ENCODE measurements around the gene FHIT.

Gene FHIT

DNA sequence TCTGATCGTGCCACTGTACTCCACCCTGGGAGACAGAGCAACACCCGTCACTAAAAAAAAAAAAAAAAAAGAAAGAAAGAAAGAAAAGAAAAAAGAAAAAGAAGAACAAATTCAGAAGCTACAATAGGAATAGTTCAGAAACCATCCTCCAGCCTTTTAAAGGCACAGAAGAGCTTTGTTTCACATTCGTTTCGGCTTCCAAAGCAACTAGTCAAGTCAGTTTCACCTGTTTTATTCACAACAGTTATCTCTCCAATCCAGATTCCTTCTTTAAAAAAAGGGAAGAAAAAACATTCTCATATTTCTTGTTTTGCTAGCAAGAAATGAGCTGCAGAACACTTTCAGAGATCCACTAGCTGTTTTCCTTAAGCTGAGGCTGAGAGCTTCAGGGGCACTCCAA lies 1433.7 kb downstream of the FHIT start:
- no peak for DNase-seq (ENCODE audit: low spot score)
- TF ChIP-seq, protein P1, sequence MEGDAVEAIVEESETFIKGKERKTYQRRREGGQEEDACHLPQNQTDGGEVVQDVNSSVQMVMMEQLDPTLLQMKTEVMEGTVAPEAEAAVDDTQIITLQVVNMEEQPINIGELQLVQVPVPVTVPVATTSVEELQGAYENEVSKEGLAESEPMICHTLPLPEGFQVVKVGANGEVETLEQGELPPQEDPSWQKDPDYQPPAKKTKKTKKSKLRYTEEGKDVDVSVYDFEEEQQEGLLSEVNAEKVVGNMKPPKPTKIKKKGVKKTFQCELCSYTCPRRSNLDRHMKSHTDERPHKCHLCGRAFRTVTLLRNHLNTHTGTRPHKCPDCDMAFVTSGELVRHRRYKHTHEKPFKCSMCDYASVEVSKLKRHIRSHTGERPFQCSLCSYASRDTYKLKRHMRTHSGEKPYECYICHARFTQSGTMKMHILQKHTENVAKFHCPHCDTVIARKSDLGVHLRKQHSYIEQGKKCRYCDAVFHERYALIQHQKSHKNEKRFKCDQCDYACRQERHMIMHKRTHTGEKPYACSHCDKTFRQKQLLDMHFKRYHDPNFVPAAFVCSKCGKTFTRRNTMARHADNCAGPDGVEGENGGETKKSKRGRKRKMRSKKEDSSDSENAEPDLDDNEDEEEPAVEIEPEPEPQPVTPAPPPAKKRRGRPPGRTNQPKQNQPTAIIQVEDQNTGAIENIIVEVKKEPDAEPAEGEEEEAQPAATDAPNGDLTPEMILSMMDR (IDR thresholded peaks at IDR 0.05; ENCODE audit: borderline replicate concordance, control extremely low read depth, extremely low read depth, insufficient read depth, missing control alignments) = no peak
- in situ Hi-C loops (cut with MboI; ENCODE audit: low sequenced_read_pairs, unreplicated experiment) = no loop called here

DNA sequence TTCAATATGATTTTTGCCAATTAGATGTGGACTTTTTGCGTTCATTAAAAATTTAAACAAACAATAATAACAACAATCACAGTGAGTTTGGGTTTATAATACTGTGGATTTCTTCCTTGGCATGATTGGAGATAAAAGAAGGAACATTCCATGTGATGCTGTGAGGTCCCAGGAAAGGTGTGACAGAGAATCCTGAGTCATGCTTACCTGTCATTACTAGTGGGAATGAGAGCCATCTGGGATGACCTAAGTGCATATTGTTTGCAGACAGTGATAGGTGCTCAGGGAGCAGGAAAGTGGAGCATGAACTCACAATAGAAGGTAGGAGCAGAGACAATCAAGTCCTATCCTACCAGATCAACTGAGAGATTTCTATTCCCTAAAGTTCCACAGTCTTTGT lies 1434.9 kb downstream of the FHIT start:
- DNase-seq (ENCODE audit: low spot score) = no peak
- in situ Hi-C loops (cut with MboI; ENCODE audit: low sequenced_read_pairs, unreplicated experiment) = no loop called here

DNA sequence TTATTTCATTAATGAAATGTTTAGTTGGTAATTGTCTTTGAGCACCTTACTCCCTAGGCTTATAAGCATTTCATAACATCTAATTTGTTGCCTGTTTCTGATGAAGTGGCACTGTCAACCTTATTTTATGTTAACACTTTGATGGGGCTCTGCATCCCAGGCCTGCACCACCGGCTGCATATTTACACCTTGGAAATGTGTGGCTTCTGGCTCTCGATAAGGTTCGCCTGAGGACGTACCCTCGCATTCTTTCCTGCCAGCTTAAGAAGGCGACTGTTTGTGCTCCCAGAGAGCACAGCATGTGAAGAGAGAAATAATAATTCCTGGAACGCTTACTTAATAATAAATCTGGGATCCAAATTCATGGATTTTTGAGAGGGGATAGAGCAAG lies 1438.1 kb downstream of the FHIT start:
- TF ChIP-seq, protein P1 (IDR thresholded peaks at IDR 0.05; ENCODE audit: borderline replicate concordance, control extremely low read depth, extremely low read depth, insufficient read depth, missing control alignments) = no peak
- no peak for DNase-seq (ENCODE audit: low spot score)
- in situ Hi-C loops (cut with MboI; ENCODE audit: low sequenced_read_pairs, unreplicated experiment) = no loop called here

More for the DNA sequence above, 1434.9 kb downstream of the FHIT start:
- TF ChIP-seq, protein P1 (IDR thresholded peaks at IDR 0.05; ENCODE audit: borderline replicate concordance, control extremely low read depth, extremely low read depth, insufficient read depth, missing control alignments) = no peak

DNA sequence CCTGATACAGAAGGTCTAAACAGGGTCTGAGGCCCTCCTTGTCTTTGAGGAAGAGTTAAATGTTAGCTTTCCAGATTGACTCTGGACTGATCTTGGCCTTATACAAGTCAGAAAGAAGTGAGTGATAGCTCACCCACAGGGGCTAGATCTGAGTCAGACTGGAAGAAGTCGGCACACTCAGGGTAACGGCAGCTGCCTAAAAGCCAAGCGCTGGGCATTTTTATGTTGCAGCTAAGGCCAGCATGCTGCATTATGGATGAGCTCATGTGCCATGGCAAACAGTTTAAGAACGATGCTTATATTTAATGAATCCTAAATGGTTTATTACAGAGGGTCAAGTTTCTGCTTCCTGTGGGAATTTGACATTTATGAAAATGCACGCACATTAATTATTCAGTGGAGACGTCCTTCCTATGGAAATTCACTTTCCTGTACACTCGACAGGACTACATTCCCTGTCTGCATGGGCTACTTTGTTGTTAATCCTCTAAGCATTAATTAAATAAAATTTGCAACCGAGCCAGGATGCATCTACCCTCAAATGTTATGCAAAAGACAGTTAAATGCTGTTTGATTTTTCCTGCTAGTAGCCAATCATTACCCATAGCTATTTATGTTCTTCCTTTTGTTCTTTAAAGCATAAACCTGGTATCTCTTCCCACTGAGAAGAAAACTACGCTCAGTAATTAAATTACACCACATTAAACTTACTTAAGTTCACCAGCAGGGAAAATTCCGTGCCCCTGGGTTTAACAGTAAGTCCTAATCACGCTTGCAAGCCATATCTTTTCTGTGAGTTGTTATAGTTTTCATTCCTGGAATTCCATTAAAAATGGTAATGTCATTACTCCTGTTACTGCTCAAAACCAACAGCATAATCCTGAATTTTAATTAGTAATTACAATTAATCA lies 1438.8 kb downstream of the FHIT start:
- in situ Hi-C loops (cut with MboI; ENCODE audit: low sequenced_read_pairs, unreplicated experiment) = no loop called here
- no peak for DNase-seq (ENCODE audit: low spot score)
- TF ChIP-seq, protein P1 (IDR thresholded peaks at IDR 0.05; ENCODE audit: borderline replicate concordance, control extremely low read depth, extremely low read depth, insufficient read depth, missing control alignments) = no peak

DNA sequence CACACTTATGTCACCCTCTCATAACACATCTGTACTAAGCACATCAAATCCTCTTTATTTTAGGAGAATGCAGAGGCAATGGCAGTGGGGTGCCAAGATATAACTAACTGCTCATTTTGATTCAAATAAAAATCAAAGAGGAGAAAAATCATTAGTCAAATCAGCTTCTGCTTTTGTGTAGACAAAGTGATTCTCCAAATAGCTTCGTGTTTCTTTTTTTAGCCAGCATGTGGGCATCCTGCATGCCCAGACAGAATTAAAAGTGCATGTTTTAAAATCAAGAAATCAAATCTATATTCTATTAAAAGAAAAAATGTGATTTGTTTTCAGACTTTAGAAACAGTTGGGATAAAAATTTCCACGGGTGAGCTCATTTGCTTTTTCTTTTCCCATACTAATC lies 1440.1 kb downstream of the FHIT start:
- in situ Hi-C loops (cut with MboI; ENCODE audit: low sequenced_read_pairs, unreplicated experiment) = no loop called here
- no peak for DNase-seq (ENCODE audit: low spot score)
- TF ChIP-seq, protein P1 (IDR thresholded peaks at IDR 0.05; ENCODE audit: borderline replicate concordance, control extremely low read depth, extremely low read depth, insufficient read depth, missing control alignments) = no peak

DNA sequence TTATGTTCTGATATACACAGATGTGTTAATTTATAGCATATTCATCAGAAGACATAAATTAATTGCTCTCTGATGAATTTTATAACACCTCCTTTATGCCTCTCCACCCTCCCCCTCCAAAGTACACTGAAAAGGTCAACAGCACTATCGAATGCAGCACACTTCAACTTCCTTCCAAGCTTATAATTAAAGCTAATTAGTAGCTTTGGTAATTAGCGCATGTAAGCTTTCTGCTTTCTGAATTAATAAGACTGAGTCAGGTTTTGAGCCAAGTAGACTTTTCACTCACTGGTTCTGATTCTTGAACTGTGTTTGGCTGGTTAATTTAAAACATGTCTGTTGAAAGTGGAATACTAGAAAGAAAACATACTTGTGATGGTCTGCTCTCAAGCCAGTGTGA lies 1440.6 kb downstream of the FHIT start:
- no peak for DNase-seq (ENCODE audit: low spot score)
- TF ChIP-seq, protein P1 (IDR thresholded peaks at IDR 0.05; ENCODE audit: borderline replicate concordance, control extremely low read depth, extremely low read depth, insufficient read depth, missing control alignments) = no peak
- in situ Hi-C loops (cut with MboI; ENCODE audit: low sequenced_read_pairs, unreplicated experiment) = no loop called here
